Naive thymus-derived CD8-positive, alpha-beta T cell (primary cell): ENCODE measurements around the gene ANXA3. TPM values are rescaled to one million over a fixed set of nuclear protein-coding genes. Genes with fewer than 3 reads are reported as not detected.

ENCODE experiments used
- ATAC-seq, 2 donors: fragments of 150-1000 bp; cut with Tn5 transposase in 1 of 2; sonication (Bioruptor Pico), chemical (Tn5 transposase) in 1 of 2; 1 replicate in 1 of 2; 2 replicates in 1 of 2; pipeline ENCODE4 v1.10.0; 2021; ENCODE audit warnings: mild to moderate bottlenecking in 2 of 2, moderate library complexity in 2 of 2
- POLR2A ChIA-PET: fragments of 350-600 bp; sonication (Branson Sonifier 250); formaldehyde crosslinking; loops from one replicate; lab custom pipeline; 2021; ENCODE audit warnings: antibody characterized with exemption; lab: Charles Lee
- DNase-seq, 10 donors: peaks; one replicate each; pipeline versions ENCODE4 v3.0.0 to v3.0.0-alpha.2; 2020 to 2022
- H3K27ac Mint-ChIP-seq, 10 donors: one replicate each; pipeline ENCODE4 v1.8.0; 2020 to 2022; ENCODE audit warnings: mild to moderate bottlenecking in 10 of 10, mixed read lengths in 10 of 10, moderate library complexity in 4 of 10, inconsistent platforms in 1 of 10
- H3K27me3 Mint-ChIP-seq, 5 donors: one replicate each; pipeline ENCODE4 v1.8.0; 2021 to 2022; ENCODE audit warnings: mixed read lengths in 5 of 5
- H3K36me3 Mint-ChIP-seq, 3 donors: one replicate each; pipeline ENCODE4 v1.8.0; 2020 to 2022; ENCODE audit warnings: mixed read lengths in 3 of 3, mild to moderate bottlenecking in 2 of 3, inconsistent platforms in 1 of 3
- H3K4me1 Mint-ChIP-seq, 4 donors: one replicate each; pipeline ENCODE4 v1.8.0; 2021 to 2022; ENCODE audit warnings: mixed read lengths in 4 of 4
- H3K4me3 Mint-ChIP-seq, 10 donors: one replicate each; pipeline ENCODE4 v1.8.0; 2020 to 2022; ENCODE audit warnings: mild to moderate bottlenecking in 10 of 10, mixed read lengths in 10 of 10, moderate library complexity in 6 of 10, inconsistent platforms in 1 of 10
- H3K9me3 Mint-ChIP-seq, 9 donors: one replicate each; pipeline ENCODE4 v1.8.0; 2020 to 2022; ENCODE audit warnings: mixed read lengths in 9 of 9, mild to moderate bottlenecking in 3 of 9, inconsistent platforms in 1 of 9, moderate library complexity in 1 of 9
- polyA plus RNA-seq, 3 donors: library from polyadenylated mRNA; unstranded; fragments of 300-500 nt; fragmentation: Illumina TruSeq; gene quantifications; one replicate each; pipeline ENCODE4 v1.2.3, GENCODE V29; 2021
- total RNA-seq, 8 experiments: library from RNA in 2 of 8; stranded (reverse) in 2 of 8; gene quantifications; one replicate each; pipeline ENCODE4 v1.2.3 and lab custom pipeline; 2021 to 2026

Gene ANXA3
- total and polyA plus RNA-seq, 5 experiments from 2014 or later, result not detected

DNA sequence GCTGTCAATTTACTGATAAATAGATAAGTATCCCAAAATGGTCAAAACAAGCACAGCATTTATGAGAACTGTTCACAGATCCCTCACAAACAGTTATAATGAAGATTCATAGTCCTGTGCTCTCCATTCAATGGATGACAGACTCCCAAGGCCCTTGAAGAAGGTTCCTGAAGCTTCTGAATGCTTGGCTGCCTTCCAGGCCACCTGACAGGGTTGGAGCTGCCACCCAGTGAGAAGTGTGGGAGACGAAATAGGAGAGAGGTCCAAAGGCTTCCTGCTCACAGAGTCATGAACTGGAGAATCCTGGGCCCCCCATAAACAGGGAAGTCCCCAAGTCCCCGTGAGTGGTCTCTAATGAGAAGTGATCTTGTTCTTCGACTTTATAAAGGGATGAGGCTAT, 26.0 kb upstream of the ANXA3 start:
- DNase-seq (no peak), ATAC-seq (no peak)
- Mint-ChIP-seq H3K4me1 (no peaks in the 10 kb centered on the region), H3K36me3 (no peaks in the 10 kb centered on the region), H3K27ac (no peak overlapping the region), H3K4me3 (no peak overlapping the region), H3K9me3 (no peaks in the 10 kb centered on the region), H3K27me3 (peaks cover 1 to 11% (median 3%) of the 10 kb centered on the region in 5 donors)
- POLR2A ChIA-PET, result no interaction called here

DNA sequence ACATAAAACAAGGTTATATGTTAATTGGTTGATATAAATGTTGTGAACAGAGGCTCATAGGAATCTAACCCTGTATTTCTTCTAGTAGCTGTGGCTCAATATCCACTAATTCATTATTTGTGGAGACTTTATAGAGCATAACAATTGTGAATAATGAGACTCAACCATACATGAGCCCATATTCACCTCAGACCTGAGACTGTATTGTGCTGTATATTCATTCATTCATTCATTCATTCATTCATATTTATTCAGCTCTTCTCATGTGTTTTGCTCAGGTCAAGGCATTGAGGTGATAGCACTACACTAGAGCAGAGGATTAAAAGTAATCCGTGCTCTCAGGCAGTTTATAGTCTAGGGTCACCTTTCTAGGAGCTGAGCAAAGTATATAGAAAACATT, 24.5 kb upstream of the ANXA3 start:
- peaks cover 1 to 11% (median 3%) of the 10 kb centered on the region in 5 donors for H3K27me3 Mint-ChIP-seq
- no peaks in the 10 kb centered on the region for H3K4me1 Mint-ChIP-seq
- POLR2A ChIA-PET, result no interaction called here
- ATAC-seq (no peak), DNase-seq (no peak)
- H3K27ac Mint-ChIP-seq, result no peak overlapping the region
- H3K4me3 Mint-ChIP-seq, result no peak overlapping the region
- H3K36me3 Mint-ChIP-seq, result no peaks in the 10 kb centered on the region
- no peaks in the 10 kb centered on the region for H3K9me3 Mint-ChIP-seq

DNA sequence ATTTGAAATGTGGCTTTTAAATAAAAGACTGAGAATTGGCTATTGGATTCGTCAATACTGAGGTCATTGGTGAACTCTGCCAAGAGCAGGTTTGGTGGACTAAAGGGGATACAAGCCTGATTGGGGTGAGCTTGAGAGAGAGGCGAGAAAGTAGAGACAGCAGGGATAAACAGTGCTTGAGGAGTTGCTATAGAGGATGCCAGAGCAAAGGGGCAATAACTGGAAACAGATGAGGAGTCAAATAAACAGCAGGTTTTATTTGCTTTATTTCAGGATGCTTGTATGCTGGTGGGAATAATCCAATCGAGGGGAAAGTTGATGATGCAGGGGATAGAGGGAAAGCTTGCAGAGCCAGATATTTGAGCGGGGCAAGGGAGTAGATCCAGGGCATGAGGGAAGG, 24.0 kb upstream of the ANXA3 start:
- POLR2A ChIA-PET, result no interaction called here
- Mint-ChIP-seq H3K4me3 (no peak overlapping the region), H3K9me3 (no peaks in the 10 kb centered on the region), H3K27ac (no peak overlapping the region), H3K4me1 (no peaks in the 10 kb centered on the region), H3K27me3 (peaks cover 1 to 11% (median 3%) of the 10 kb centered on the region in 5 donors), H3K36me3 (no peaks in the 10 kb centered on the region)
- ATAC-seq (no peak), DNase-seq (no peak)

- no peak for ATAC-seq
- Mint-ChIP-seq H3K36me3 (no peaks in the 10 kb centered on the region), H3K9me3 (no peaks in the 10 kb centered on the region), H3K4me3 (no peak overlapping the region), H3K4me1 (no peaks in the 10 kb centered on the region), H3K27me3 (peaks cover 1 to 11% (median 3%) of the 10 kb centered on the region in 5 donors), H3K27ac (no peak overlapping the region)
- DNase-seq, result no peak
- POLR2A ChIA-PET, result no interaction called here
These were observed 23.2 kb upstream of the ANXA3 start for GRCh38 chr4:78528327-78528726.

- H3K9me3 Mint-ChIP-seq, result no peaks in the 10 kb centered on the region
- ATAC-seq (no peak), DNase-seq (no peak)
- H3K36me3 Mint-ChIP-seq, result no peaks in the 10 kb centered on the region
- peaks cover 0 to 2% (median 0%) of the 10 kb centered on the region in 5 donors for H3K27me3 Mint-ChIP-seq
- H3K4me3 Mint-ChIP-seq, result no peak overlapping the region
- POLR2A ChIA-PET, result no interaction called here
- H3K4me1 Mint-ChIP-seq, result no peaks in the 10 kb centered on the region
- H3K27ac Mint-ChIP-seq, result no peak overlapping the region
These were observed 21.9 kb upstream of the ANXA3 start for GRCh38 chr4:78529569-78530209.

GRCh38 chr4:78532046-78532445, 19.5 kb upstream of the ANXA3 start:
- POLR2A ChIA-PET, result no interaction called here
- Mint-ChIP-seq H3K36me3 (no peaks in the 10 kb centered on the region), H3K9me3 (no peaks in the 10 kb centered on the region), H3K27me3 (peaks cover 0 to 7% (median 0%) of the 10 kb centered on the region in 5 donors), H3K27ac (no peak overlapping the region), H3K4me3 (no peak overlapping the region), H3K4me1 (no peaks in the 10 kb centered on the region)
- ATAC-seq (no peak), DNase-seq (no peak)

- Mint-ChIP-seq H3K4me1 (no peaks in the 10 kb centered on the region), H3K27ac (no peak overlapping the region), H3K4me3 (no peak overlapping the region), H3K36me3 (no peaks in the 10 kb centered on the region), H3K9me3 (no peaks in the 10 kb centered on the region), H3K27me3 (peaks cover 0 to 7% (median 2%) of the 10 kb centered on the region in 5 donors)
- no peak for DNase-seq
- ATAC-seq, result no peak
- POLR2A ChIA-PET, result no interaction called here
These were observed 17.7 kb upstream of the ANXA3 start for GRCh38 chr4:78533854-78534253.

GRCh38 chr4:78534286-78534955, 17.1 kb upstream of the ANXA3 start:
- no peaks in the 10 kb centered on the region for H3K4me1 Mint-ChIP-seq
- H3K9me3 Mint-ChIP-seq, result no peaks in the 10 kb centered on the region
- peaks cover 0 to 7% (median 2%) of the 10 kb centered on the region in 5 donors for H3K27me3 Mint-ChIP-seq
- H3K4me3 Mint-ChIP-seq, result no peak overlapping the region
- no peak overlapping the region for H3K27ac Mint-ChIP-seq
- POLR2A ChIA-PET, result no interaction called here
- no peaks in the 10 kb centered on the region for H3K36me3 Mint-ChIP-seq
- no peak for ATAC-seq
- no peak for DNase-seq

DNA sequence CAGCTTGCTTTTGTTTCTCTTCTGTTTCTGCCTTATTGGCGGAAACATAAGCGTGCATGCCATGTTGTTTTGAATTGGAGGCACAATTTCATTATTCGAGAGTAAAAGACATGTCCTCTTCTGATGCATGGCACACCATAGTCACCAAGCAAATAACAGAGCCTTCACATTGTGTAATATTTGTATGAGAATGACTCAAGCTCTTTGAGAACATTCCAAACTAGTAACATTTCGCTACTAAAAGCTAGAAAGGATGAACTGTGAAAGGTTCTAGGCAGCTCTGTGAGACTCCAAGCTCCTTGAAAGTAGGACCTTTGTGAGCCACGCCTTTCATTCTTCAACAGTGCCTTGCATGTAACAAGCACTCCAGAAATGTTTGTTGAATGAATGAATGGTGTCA, 9.2 kb upstream of the ANXA3 start:
- H3K4me1 Mint-ChIP-seq, result no peaks in the 10 kb centered on the region
- no peak overlapping the region for H3K4me3 Mint-ChIP-seq
- H3K9me3 Mint-ChIP-seq, result peaks cover 0 to 1% (median 0%) of the 10 kb centered on the region in 9 donors
- POLR2A ChIA-PET, result no interaction called here
- peaks cover 2 to 10% (median 3%) of the 10 kb centered on the region in 5 donors for H3K27me3 Mint-ChIP-seq
- no peaks in the 10 kb centered on the region for H3K36me3 Mint-ChIP-seq
- DNase-seq (no peak), ATAC-seq (no peak)
- H3K27ac Mint-ChIP-seq, result no peak overlapping the region

DNA sequence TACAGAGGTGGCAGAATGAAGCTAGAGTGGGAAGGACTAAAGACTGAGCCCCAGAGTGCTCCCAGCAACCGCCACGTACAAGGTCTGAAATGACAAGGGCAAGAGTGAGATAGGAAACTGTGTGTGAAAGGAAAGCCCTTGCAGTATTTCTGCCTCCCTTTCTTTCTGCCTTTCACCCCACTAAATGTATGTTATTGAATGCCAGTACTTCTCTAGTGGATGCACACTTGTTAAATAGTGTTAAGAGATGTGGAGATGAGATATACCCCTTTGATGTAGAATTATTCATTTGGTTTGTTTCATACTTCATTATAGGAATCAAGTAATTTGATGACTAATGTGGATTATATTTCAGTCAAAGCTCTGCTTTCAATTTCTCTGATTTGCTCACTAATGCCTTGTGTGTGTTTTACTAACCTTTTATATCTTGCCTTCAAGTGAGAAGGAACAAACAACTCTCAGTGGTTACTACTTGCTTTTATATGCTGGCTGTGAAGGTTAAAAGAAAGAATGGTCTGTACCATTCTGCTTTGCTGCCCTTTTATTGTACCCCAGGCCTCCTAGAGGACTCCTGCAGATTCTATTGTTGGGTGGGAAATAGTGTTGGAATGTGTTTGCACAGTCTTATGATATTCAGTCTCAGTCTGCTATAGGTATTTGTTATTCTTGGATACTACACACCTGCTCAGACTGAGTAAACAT, 8.0 kb upstream of the ANXA3 start:
- Mint-ChIP-seq H3K4me3 (no peak overlapping the region), H3K27me3 (peaks cover 0 to 10% (median 2%) of the 10 kb centered on the region in 5 donors), H3K9me3 (peaks cover 0 to 2% (median 0%) of the 10 kb centered on the region in 9 donors), H3K27ac (no peak overlapping the region), H3K4me1 (no peaks in the 10 kb centered on the region), H3K36me3 (no peaks in the 10 kb centered on the region)
- no peak for ATAC-seq
- POLR2A ChIA-PET, result no interaction called here
- no peak for DNase-seq

GRCh38 chr4:78544678-78545077, 6.9 kb upstream of the ANXA3 start:
- Mint-ChIP-seq H3K36me3 (no peaks in the 10 kb centered on the region), H3K4me1 (no peaks in the 10 kb centered on the region), H3K27me3 (peaks cover 0 to 11% (median 3%) of the 10 kb centered on the region in 5 donors), H3K27ac (no peak overlapping the region), H3K9me3 (peaks cover 0 to 2% (median 0%) of the 10 kb centered on the region in 9 donors), H3K4me3 (no peak overlapping the region)
- POLR2A ChIA-PET, result no interaction called here
- no peak for ATAC-seq
- DNase-seq, result no peak

DNA sequence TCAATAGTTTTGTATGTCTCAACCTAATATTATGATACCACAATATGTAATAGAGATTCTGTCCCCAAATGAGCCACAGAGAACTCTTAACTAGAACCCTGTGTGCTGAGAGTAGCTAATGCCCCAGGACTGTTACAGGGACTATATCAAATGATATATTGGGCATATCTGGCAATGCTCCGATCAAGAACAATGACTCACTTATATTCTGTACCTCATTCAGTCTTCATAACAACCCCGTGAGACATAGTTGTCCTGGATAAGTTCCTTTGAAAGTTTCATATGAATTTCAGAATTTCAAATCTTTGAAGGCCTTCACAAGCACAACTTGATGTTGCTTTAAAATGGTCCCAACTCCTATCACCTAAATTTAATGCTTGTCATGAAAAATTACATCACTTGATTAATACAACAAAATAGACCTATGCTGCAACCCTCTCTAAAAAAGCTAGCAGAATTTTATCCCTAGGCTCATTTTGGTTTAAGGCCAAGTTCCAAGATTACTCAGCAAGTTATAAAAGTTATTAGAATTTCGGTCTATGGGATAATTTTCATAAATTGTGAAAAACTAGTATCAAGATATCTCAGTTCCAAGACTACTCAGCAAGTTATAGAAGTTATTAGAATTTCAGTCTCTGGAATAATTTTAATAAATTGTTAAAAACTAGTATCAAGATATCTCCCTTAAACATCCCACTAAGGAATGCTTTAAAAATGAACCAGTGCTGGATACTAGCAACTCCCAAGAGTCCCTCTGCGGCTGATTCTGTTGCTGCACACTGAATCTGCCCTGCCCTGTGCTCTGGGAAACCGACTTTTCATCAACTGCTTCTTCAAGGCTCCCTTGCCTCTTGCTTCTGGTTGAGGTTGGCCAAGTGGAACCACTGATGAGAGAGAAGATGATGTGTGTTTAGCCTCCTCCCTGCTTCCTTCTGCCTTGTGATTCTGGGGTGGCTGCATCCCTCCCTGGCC, 6.0 kb upstream of the ANXA3 start:
- POLR2A ChIA-PET, result no interaction called here
- H3K27ac Mint-ChIP-seq, result no peak overlapping the region
- no peaks in the 10 kb centered on the region for H3K4me1 Mint-ChIP-seq
- no peaks in the 10 kb centered on the region for H3K36me3 Mint-ChIP-seq
- ATAC-seq, result no peak
- peaks cover 0 to 2% (median 0%) of the 10 kb centered on the region in 9 donors for H3K9me3 Mint-ChIP-seq
- H3K27me3 Mint-ChIP-seq, result peaks cover 4 to 17% (median 9%) of the 10 kb centered on the region in 5 donors
- no peak for DNase-seq
- H3K4me3 Mint-ChIP-seq, result peak overlapping the region in 1 of 10 donors; percentile 12
